Non-pigmented ciliary epithelial cell (primary cell): Measurements from ENCODE around the gene OR7C1.
"Not testable (repeated sequence)": the region's sequence is repeated elsewhere in the genome, so short reads cannot be mapped to it uniquely, and the experiment has no call there.

Experiments used
- DNase-seq: peaks from one replicate; pipeline ENCODE4 v3.0.0-alpha.2; 2010; ENCODE audit warnings: low read depth

OR7C1 gene

GRCh38 chr19:14784730-14785101 lies 50.3 kb downstream of the OR7C1 start:
- not testable (repeated sequence) for DNase-seq

DNA sequence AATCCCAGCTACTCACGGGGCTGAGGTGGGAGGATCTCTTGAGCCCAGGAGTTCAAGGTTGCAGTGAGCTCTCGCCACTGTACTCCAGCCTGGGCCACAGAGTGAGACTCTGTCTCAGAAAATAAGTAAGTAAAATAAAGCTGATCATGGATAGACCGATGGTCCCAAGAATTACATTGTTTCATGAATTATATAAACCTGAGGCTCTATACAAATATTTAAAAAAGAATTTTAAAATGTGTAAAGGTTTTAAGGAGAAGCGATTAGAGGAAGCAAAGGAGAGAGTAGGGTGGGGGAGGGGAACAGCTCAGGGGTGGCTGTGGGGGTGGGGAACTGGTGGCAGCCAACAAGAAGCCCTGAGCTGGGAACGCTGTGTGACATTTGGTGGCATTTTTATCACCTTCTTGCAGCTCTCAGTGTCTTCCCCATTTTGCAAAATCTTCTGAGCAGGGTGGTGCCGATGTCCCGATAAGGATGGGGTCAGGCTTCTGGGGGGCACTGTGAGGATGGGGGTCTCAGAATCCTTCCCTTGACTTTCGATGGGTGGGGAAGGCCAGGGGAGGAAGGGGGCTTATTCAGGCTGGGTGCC lies 51.5 kb downstream of the OR7C1 start:
- not testable (repeated sequence) for DNase-seq

- DNase-seq, result no peak
These were observed 52.2 kb downstream of the OR7C1 start for GRCh38 chr19:14782626-14783409.

GRCh38 chr19:14781713-14782536 lies 53.1 kb downstream of the OR7C1 start:
- DNase-seq, result not testable (repeated sequence)

DNA sequence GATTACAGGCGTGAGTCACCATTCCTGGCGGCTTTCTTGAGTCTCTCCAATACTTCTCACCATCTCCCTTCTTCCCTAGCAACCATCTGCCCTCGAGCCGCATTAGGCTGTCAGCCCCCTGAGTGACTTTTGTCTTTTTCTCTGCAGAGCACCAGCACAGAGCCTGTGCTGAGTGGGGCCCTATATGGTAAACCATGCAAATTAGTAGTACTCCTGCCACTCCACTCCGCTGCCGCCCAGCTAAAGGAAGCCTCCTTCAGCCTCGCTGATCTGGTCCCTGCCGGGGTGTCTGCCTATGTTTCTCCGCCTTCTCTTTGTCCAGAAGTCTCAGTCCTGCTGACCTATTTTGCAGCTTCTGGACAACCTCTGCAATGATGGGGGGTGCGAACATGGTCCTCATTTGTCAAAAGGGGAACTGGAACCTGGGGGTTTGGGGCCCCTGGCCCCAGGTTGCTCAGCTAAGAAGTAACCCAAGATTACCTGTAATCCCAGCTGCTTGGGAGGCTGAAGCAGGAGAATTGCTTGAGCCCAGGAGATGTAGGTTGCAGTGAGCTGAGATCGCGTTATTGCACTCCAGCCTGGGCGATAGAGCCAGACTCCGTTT lies 54.3 kb downstream of the OR7C1 start:
- DNase-seq, result not testable (repeated sequence)

DNA sequence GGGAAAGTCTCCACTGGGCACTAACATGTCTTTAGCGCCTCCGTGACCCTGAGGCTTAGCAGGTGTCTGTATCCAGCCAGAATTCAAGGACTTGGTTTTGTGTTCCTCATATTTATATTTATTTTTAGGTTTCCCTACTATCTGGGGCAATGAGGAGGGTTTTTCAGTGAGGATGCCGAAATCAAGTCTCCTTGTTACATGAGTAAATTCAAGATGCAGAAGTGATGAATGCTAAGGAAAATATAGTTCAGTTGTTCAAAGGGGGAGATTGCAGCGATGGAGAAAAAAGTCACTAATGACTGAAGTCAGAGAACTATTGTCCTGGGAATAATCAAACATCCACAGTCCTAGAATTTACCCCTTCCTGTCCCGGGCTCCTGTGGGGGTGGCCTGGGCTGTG lies 55.8 kb downstream of the OR7C1 start:
- DNase-seq, result no peak

- not testable (repeated sequence) for DNase-seq
These were observed 56.7 kb downstream of the OR7C1 start, which contains the start of gene ADGRE2 for GRCh38 chr19:14778110-14778845. ADGRE2 (minus strand) TSS chr19:14778560; CDS start chr19:14776756, 1,804 bp downstream.

- not testable (repeated sequence) for DNase-seq
These were observed 57.3 kb downstream of the OR7C1 start for GRCh38 chr19:14777645-14778044.

GRCh38 chr19:14775869-14776586 lies 59.0 kb downstream of the OR7C1 start:
- no peak for DNase-seq

- DNase-seq, result not testable (repeated sequence)
These were observed 59.7 kb downstream of the OR7C1 start for GRCh38 chr19:14775326-14775725.

DNA sequence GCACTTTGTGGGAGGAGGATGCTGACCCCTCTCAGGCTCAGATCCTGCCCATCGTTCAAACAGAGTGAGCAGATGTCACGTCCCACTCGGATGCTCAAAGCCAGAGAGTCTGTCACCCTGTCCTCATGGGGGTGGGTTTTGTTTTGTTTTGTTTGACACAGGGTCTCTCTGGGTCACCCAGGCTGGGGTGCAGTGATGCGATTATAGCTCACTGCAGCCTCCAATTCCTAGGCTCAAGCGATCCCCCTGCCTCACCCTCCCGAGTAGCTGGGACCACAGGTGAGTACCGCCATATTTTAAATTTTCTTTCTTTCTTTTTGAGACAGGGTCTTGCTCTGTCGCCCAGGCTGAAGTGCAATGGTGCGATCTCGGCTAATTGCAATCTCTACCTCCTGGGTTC lies 60.6 kb downstream of the OR7C1 start:
- DNase-seq, result no peak

GRCh38 chr19:14773722-14774121 lies 61.3 kb downstream of the OR7C1 start:
- not testable (repeated sequence) for DNase-seq

DNA sequence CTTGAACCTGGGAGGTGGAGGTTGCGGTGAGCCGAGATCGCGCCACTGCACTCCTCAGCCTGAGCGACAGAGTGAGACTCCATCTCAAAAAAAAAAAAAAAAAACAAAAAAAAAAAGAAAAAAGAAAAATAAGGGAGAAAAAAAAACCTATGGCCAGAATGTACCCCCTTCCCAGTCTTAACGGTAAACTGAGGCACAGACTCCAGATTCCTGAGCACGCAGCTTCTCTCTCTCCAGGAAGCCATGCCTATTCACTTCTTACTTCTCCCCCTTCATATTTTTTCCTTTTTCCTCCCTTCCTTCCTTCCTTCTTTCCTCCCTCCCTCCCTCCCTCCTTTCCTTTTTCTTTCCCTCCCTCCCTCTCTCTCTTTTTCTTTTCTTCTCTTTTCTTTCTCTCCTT lies 62.0 kb downstream of the OR7C1 start:
- DNase-seq, result no peak

GRCh38 chr19:14772467-14772866 lies 62.5 kb downstream of the OR7C1 start:
- no peak for DNase-seq

DNA sequence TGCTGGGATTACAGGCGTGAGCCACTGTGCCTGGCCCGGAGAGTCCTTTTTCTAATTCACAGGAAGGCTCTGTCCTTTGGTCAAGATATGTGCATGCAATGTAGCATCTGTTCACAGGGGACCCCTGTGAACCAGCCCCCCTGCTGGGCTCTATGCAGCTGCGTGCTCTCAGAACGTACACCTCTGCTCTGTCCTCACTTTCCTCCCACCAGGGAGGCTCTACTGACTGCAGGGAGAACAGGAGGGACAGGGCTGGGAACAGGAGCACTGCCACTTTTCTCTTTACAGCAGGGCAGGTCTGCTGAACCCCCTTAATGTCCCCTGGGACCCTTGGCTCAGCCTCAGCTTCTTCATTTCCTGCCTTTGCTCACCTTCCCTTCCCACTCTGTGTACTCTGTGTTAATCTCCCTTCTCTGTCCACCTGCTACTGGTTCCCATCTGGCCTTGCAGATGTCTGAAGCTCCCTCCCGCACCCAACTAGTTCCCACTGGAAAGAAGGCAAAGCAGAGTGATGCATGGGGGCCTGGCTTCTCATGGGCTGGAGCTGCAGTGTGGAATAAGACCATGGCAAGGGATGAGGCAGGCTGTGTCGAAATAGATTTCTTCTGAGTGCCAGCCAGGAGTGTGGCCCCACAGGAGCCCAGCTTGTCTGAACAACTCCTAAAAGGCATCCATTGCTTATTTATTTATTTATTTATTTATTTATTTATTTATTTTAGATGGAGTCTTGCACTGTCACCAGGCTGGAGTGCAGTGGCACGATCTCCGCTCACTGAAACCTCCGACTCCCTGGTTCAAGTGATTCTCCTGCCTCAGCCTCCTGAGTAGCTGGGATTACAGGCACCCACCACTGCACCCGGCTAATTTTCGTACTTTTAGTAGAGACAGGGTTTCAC lies 63.8 kb downstream of the OR7C1 start:
- DNase-seq, result no peak

DNA sequence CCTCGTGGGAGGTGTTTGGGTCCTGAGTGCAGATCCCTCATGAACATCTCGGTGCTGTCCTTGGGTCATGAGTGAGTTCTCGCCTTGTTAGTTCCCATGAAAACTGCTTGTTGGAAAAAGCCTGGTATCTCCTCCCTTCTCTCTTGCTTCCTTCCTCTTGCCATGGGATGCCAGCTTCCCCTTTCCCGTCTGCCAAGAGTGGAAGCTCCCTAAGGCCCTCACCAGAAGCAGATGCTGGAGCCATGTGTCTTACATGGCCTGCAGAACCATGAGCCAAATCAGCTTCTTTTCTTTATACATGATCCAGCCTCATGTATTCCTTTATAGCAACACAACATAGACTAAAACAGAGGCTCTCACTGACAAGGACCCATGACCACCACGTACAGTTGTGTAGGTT lies 64.8 kb downstream of the OR7C1 start:
- no peak for DNase-seq

- DNase-seq, result no peak
These were observed 65.8 kb downstream of the OR7C1 start for GRCh38 chr19:14769201-14769600.

- no peak for DNase-seq
These were observed 67.0 kb downstream of the OR7C1 start for GRCh38 chr19:14768001-14768400.

GRCh38 chr19:14767466-14767971 lies 67.5 kb downstream of the OR7C1 start:
- DNase-seq, result no peak

GRCh38 chr19:14765841-14766240 lies 69.1 kb downstream of the OR7C1 start:
- not testable (repeated sequence) for DNase-seq
